Measurements from ENCODE around the gene FBXO24. TPM values are rescaled to one million over a fixed set of nuclear protein-coding genes. Genes with fewer than 3 reads are reported as not detected.

Gene FBXO24
- polyA plus RNA-seq, 1 donor = 2.3 TPM

DNA sequence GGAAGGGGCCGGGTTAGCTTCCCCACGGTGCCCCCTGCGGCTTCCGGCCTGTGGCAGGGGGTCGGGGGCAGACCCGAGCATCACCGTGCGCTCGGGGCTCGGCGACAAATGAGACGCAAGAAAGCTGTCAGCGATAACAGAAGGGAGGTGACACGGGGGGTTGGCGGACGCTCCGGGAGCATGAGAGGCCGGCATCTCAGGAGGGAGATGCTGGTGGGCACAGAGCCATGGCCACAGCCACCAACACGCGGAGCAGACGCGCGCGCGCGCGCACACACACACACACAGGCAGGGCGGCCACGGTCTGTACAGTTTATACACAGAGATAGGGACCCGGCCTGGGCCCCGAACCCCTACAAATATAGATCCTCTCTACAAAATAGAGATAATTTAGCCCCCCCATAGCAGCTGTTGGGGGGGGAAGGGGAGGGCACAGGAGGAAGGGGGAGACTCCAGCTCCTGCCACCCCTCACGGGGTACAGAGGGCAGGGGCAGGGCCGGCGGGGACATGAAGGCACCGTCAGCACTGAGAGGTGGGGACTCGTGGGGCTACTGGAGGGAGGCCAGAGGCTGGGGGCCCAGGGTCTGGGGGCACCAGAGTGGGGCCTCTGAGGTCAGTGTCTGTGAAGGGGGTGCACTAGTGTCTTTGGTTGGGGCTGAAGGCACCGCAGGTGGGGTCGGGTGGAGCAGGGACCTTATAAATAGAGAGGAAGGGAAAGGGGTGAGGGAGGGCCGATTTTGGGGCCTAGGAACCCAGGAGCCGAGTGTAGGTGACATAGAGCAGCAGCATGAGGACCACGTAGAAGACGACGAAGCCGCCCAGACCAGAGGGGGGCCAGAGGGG, 11.5 kb upstream of the FBXO24 start:
- no peak for DNase-seq

DNA sequence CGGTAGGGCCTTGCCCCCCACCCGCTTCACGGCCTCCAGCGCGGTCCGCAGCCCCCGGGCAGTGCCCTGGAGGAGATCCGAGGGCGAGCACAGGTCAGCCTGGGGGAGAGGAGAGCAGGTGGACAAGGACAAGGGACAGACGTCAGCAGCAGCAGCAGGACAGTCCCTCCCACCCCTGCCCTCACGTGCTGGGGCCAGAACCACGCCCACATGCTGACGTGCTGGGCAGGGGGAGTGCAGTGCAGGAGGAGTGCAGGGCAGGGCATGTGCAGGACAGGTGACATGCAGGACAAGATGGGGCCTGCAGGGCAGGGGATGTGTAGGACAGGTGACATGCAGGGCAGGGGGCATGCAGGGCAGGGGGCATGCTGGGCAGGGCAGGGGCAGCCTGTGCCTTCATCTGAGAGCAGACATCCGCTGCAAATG, 10.9 kb upstream of the FBXO24 start:
- DNase-seq = no peak

DNA sequence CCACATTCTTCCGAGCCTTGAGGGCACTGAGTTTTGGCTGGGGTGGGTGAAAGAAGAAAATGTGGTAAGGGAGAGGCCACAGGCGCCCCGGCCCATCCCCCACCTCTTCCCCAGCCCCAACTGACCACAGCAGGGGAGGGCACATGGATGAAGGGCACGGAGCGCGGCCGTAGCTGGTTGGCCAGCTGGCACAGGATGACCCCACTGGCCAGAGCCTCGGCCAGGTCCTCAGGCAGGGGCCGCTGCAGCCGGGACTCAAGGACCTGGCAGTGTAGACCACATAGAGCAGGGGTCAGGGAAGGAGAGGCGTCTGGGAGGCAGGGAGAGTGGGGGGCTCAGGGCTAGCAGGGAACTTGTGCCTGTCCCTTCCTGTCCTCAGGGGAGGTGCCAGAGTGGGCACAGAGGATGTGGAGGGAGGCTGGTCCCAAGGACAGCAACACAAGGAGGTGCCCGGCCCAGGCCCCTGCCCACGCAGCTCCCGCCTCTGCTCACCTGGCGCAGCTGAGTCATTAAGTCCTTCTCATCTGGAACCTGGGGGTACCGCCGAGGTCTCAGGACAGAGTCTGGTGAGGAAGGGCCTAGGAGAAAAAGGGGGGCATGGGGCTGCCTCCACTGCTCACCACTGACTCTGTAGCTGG, 10.3 kb upstream of the FBXO24 start:
- no peak for DNase-seq

DNA sequence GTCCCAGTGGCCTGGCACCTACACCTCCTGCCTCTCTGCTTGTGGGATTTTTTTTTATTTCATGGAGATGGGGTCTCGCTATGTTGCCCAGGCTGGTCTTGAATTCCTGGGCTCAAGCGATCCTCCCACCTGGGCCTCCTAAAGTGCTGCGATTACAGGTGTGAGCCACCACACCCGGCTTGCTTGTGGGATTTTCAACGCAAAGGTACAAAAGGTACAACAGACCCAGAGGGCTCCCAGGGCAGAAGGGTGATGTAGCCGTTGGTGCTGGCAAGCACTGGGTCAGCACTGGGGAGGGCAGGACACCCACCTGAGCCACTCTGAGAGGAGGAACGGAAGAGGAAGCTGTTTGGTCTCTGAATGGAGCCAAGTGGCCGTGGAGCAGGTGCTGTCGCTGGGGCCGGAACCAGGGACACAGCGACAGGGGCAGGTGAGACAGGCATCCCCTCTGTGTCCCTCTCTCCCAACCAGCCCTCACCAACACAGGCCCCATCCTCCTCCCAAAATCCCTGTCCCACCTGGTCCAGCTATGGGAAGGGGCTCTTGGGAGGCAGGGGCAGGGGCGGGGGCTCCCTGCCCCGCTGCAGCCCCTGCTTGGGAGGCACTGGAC, 9.6 kb upstream of the FBXO24 start:
- no peak for DNase-seq

DNA sequence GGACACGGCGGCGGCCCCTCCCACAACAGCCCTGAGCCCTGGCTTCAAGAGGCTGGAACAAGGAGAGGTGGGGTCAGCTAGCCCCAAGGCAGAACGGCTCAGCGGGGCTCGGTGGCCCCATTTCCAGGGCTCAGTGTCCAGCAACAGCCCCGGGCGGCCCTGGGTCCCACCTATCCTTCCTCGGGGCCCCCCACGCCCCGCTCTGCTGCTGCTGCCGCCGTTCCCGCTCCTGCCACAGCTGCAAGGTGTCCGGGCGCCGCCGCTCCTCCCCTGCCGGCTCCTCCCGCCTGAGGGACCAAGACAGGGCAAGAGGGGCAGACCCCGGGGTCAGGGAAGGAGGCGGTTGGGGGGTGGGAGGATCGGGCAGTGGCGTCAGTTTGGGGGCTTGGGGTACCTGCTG, 9.0 kb upstream of the FBXO24 start:
- no peak for DNase-seq

DNA sequence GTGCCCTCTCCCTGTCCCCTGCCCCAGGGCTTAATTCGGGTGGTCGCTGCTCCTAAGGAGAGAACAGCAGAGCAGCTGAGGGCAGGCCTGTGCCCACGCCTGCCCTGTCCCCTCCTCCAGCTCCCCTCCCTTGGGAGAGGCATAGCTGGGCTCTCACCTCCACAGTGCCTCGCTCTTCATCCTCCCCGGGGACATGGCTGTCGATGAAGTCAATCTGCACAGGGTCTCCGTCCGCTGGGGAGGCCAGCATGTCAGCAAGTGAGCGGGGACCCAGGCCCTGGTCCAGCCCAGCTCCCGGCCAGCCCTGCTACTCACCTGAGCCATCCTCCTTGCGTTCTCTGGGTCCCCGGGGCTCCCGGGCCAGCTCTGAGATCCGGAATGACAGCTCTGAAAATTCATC, 8.6 kb upstream of the FBXO24 start:
- no peak for DNase-seq

DNA sequence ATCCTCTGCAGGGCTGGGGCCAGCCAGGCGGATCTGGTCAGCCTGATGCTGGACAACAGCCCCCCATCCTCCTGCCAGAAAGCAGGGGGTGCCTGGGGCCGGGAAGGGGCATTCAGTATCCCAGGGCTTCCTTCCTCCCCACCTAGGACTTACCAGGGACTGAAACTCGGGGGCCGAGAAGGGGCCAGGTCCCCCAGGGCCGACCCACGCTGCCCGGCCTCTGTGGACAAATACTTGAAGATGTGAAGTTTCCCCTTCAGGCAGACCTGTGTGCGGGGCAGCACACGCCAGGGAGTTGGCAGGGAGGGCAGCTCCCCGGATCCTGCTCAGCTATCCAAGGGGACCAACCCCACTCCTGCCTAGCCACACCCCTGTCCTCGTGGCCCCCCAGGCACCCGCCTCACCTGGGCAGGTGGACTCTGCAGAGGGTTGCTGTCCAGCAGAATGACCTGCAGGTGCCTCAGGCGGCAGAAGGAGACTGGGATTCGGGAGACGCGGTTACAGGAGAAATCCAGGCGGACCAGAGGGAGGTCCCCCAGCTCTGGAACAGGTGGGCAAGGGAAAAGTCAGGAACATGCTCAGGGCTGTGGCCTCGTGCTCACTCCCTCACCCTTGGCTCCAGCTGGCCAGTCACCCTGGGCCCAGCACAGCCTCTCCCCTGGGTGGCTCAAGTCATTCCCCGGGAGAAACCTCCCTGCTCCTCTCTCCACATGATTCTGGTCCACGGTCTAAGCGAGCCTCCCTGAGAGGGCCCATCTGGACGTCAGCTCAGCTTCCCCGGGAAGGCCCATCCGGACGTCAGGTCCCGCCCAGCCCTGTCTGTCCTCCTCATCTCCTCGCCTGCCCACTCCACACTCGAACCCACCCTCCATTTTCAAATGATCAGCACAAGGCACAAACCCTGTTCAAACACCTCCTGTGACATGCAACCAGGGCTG, 7.6 kb upstream of the FBXO24 start:
- DNase-seq = no peak

DNA sequence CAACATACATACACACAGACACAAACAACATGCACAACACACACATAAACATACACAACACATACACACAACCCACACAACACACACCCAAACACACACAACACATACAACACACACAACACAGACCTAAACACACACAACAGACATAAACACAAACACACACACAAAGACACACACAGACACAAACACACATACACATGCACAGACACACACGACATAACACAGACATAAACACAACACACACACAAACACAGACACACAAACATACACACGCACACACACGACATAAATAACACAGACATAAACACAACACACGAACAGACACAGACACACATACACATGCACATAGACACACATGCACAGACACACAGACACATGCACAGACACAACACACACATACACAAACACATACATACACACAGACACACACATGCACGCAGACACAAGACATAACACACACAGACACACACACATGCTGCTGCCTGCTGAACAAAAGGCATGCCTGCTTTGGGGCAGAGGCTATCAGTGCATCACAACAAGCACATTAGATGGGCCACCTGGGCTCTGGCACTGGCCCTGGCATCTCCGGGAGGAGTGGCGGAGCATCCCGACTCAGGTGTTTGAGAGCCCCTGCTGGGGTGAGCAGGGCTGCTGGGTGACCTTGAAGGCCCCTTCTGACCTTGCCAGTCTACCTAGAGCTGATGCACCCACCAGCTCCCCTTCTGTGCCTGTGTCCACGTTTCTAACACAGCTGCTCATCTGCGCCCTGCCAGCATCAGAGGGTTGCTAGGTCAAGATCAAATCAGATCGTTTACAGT, 5.5 kb upstream of the FBXO24 start:
- DNase-seq = no peak

DNA sequence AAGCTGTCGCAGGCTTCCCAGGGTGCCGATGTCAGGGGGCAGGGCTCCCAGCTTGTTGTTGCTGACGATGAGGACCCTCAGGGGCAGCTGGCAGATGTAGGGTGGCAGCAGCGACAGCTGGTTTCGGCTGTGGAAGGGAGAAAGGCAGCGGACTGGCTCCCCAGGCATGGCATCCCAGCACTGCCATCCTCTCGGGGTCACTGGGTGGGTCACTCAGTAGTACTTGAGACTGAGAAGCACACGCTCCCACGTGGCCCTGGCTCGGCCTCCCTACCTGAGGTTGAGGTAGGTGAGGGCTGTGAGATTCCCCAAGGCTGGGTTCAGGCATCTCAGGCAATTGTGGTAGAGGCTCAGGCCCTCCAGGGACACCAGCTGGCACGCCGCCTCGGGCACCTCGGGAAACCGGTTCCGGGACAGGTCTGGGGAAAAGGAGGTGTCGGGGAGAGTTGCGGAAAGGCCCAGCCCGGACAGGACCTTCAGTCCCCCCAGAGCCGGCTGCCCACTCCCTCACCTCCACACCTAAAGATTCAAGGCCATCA, 4.0 kb upstream of the FBXO24 start:
- no peak for DNase-seq

DNA sequence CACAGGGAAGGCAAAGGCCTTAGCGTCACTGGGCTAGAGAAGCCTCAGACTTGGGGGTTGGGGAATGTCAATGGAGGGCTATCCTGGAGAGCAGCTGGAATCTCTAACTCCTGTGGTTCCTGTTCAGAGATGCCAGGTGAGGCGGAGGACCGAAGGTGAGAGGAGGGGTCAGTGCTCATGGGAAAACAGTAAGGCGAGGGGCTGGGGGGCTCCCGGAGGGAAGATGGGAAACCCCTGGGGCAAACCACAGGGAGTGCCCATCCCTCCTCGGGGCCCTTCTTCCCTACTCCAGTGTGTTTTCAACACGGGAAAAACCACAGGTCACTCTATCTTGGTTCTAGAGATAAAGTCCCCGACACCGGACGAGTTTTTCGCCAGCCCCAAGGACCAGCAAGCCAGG, 3.5 kb upstream of the FBXO24 start:
- DNase-seq = no peak

DNA sequence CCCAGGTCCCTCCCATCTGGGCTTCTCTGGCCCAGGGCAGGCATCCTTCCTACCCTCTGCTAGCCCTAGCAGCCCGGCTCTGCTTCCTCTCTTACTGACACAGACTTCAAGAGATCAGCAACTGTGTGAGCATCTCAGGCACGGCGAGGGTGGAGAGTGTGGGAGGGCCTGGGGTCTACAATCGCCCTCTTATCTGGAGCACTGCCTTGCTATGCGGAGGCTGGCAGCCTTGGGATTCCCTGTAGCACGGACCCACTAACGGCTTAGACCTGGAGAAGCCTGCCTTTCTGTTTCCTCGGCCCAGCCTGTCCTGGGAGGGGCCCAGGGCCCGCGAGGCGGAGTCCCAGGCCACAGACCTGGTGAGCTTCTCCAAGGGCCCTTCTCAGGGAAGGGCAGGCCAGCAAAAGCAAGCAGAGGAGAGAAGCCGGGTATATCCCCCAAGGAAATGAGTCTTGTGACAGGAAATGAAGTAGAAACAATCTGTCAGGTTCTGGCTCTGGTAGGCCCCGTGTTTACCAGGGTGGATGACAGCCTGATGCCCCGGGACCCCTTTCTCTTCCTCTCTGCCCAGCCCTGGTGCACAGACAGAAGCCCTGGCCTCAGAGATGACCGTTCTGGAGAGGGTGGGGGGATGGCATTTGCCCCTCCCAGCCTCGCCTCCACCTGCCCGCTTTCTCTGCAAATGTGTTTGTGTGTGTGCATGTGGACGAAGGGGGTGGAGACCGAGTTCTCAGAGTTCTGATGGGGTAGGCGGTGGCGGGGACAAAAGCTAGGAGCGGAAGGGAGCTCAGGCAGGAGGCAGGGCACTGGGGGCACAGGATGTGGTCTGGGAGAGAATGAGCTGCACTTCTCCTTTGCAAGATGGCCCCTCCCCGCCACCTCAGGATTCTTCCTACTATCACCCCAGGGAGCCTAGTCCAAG, 2.7 kb upstream of the FBXO24 start:
- DNase-seq = no peak

DNA sequence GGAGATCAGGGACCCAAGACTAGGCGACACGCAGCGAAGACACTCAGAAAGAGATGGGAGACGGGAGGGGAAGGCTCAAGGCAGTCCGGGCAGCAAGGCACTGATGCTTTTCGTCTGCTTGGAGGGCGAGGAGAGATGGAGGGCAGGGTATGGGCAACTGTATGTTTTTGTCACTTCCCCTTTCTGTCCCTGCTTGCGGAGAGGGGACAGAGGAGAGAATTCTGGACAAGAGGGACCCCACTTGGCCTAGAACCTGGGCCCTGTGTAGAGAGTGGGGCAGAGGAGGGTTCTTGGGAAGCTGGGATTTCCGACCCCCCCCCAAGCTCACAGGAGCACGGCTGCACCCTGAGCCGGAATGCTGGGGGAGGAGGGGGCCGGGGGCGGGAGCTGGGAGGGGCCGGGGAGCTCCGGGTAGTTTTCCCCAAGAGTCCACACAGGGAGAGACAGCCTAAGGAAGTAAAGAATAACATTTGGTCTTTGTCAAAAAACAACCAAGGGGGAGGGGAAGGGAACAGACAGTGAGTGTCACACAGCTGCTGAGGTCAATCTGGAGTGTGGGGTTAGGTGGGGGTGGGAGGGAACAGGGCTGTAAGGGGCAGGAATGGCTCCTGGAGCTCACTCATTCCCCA, 2.0 kb upstream of the FBXO24 start:
- DNase-seq = no peak

DNA sequence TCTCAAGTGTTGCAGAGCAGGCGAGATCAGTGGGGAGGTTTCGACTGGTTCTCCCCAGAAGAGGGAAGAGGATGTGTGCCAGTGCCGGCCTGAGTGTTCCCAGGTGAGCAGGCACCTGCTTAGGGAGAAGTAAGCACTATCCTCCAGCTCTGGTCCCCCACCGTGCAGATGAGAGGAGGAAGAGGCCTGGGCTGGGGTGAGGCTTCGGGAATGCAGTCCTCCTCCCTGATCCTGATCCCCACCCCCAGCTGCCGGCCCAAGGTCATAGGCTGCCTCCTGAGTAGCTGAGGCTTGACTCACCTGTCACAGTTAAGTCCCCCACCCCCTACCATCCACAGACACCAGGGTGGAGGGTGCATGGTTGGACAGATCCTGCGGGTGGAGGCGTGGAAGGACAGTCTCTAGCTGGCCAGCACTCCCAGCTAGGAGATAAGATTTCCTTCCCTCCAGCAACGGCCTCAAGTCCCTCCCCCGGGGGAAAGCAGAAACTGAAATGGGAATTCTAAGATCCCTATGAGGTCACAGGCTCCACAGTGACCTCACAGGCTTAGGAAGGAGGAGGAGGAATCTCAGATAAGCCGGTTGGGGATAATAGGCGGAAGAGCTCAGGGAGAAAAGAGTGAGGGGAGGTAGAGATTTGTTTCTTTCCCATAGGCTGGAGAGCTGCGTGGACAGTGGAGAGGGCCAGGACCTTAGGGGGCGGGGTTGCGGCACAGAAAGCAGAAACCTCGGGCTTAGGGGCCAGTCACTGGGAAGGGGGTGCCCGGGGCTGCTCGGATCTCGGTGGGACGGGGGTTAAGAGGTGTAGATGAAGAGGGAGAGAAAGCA, 1.2 kb upstream of the FBXO24 start:
- no peak for DNase-seq

DNA sequence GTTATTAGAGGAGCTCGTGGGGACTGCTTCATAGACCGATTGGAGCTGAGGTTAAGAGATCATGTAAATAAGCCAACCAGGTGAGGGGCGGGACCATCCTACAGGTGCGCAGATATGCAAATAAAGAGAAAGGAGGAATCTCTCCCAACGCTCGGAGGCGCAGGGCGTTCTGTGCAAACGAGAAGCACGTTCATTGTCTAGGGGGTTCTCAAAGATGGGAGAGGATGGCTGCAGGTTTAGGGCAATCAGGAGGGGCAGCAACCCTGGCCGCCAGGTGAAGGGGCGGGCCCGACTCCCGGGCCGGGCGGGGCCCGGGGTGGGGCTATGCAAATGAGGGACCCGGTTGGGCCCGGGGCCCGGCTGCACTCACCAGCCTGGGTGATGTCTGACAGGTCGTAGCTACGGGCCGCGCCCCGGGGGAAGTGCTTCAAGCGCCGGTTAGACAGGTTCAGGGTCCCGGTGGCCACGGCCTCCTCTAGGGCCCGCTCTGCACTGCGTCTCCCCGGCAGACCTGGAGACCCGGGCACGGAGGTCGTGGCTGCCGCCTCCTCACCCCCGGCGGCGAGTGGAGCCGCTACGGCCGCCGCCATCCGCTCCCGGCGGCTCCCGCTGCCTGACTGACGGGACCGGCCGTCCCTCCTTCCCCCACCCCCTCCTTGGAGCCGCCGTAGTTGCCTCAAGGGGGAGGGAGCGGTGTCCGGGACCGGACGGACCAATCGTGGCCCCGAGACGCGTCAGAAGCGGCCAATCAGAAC, 440 bp upstream of the FBXO24 start, which contains the start of gene LRCH4:
LRCH4 (minus strand) TSS at position 619 of the 755 bp plus-strand sequence; CDS start at position 590, 29 bp downstream.
- DNase-seq = no peak

DNA sequence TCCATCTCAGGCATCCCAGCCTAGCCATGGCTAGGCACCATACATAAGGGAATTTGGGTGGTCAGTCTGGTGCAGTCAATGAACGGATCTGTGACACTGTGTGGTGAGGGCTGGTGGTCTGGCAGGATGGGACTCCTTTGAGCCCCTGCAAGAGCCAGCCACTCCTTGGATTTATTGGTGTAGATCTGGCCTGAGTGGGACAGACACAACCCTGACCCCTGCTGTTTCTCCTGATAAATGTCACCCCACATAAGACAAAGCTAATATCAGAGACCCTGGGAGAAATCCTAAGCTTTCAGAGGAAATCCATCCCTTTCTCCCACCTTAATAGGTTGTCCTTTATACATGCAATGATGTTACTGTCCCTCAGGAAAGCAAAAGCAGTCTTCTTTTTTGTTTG, 2.3 kb downstream of the FBXO24 start:
- DNase-seq = no peak

DNA sequence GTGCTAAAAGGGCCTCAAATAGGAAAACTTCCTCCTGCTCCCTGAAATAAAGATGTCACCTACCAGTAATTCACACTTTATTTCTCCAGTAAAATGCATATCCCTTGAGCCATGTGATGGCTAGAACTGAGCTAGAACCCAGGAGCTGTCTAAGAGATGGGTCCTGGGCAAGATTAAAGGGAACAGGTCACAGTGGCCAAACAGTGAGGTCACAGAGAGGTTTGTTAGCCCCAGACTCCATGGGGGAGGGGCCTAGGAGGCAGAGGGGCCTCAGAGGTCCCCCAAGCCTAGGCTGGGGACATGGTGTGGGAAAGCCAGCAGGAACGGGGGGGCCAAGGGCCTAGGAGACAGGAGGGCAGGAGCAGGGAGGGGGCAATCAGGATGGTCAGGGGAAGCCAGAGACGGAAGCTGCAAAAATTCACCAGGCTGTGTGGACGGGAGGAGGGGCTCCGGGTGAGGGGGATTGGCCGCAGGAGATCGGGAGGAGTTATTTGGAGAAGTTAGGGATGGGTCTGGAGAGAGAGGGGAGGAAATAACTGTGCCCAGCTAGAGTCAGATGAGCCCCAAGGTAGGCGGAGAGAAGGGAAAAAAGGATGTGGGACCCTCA, 3.3 kb downstream of the FBXO24 start:
- no peak for DNase-seq

DNA sequence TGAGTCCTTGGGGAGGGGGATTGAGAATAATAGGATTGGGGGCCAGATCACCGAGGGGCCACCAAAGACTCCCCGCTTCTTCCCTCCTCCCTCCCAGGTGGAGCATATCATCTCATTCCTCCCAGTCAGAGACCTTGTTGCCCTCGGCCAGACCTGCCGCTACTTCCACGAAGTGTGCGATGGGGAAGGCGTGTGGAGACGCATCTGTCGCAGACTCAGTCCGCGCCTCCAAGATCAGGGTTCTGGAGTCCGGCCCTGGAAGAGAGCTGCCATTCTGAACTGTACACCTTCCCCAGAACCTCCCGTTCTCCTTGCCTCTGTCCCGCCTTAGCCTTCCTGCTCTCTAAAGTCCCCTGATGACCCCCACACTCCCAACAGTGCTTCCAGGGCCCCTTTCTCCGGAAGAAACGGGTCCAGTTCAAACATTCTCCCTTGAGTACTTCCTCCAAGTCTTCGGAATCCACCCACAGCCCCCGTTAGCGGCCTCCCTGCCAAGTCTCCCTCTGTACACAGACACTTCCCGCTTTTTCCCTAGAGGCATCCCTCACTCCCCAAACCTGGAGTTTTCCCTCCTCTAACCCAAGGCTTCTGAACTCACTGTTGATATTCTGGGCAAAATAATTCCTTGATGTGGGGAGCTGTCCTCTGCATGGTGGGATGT, 4.1 kb downstream of the FBXO24 start:
- DNase-seq = no peak
